ENCODE data around the gene CD47. TPM values are rescaled to one million over a fixed set of nuclear protein-coding genes. Genes with fewer than 3 reads are reported as not detected.

The CD47 gene
- total RNA-seq, 1 donor from 2014 or later, result 60.0 TPM

DNA sequence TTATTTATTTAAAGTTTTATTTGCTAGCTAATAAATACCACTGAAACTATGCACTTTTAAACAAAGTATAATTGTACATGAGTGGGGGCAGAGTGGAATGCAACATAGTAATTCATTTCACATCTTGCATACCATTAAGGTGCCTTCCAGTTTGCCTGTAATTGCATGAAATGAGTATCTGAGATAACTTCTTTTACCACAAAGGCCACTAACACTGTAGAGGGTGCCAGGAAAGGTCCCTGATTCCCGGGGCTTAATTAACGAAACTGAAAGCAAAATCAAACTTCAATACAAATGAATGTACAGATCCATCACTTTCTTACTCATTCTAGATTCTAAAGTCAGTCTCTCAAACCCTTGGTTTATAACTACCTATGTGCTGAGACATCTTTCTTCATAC lies 2.1 kb downstream of the CD47 start:
- peak overlapping the region; percentile 5 for H3K4me3 ChIP-seq (ENCODE audit: low read depth, low read length)
- FAIRE-seq (no peak), DNase-seq (ENCODE audit: low read depth) (peak; percentile 29)
- H3K27me3 ChIP-seq (ENCODE audit: control insufficient read depth, insufficient read depth, low read length), result no peaks in the 10 kb centered on the region
- TF ChIP-seq, protein P1, sequence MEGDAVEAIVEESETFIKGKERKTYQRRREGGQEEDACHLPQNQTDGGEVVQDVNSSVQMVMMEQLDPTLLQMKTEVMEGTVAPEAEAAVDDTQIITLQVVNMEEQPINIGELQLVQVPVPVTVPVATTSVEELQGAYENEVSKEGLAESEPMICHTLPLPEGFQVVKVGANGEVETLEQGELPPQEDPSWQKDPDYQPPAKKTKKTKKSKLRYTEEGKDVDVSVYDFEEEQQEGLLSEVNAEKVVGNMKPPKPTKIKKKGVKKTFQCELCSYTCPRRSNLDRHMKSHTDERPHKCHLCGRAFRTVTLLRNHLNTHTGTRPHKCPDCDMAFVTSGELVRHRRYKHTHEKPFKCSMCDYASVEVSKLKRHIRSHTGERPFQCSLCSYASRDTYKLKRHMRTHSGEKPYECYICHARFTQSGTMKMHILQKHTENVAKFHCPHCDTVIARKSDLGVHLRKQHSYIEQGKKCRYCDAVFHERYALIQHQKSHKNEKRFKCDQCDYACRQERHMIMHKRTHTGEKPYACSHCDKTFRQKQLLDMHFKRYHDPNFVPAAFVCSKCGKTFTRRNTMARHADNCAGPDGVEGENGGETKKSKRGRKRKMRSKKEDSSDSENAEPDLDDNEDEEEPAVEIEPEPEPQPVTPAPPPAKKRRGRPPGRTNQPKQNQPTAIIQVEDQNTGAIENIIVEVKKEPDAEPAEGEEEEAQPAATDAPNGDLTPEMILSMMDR (IDR thresholded peaks at IDR 0.05; ENCODE audit: insufficient read depth, low read length, severe bottlenecking), result no peak
- H3K36me3 ChIP-seq (ENCODE audit: control insufficient read depth, insufficient read depth, low read length), result no peaks in the 10 kb centered on the region

DNA sequence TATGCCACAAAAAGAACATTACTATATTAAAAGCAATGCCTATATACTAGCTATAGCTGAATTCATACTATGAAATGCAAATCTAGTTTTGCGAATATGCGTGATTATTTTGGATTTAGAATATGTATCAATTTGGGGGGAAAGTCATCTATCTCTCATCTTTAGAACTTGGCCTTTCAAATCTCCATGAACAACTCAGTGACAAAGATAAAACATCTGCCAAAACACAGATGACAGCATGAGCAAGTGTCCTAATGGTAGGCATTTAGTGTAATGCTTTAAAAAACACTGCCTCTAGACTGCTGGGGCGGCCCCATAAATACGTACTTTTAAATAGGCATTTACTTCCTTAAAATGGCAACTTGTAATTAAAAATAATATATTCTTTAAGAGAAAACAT lies 2.7 kb downstream of the CD47 start:
- TF ChIP-seq, protein P1 (IDR thresholded peaks at IDR 0.05; ENCODE audit: insufficient read depth, low read length, severe bottlenecking), result no peak
- Histone ChIP-seq H3K4me3 (ENCODE audit: low read depth, low read length) (no peak overlapping the region), H3K27me3 (ENCODE audit: control insufficient read depth, insufficient read depth, low read length) (no peaks in the 10 kb centered on the region), H3K36me3 (ENCODE audit: control insufficient read depth, insufficient read depth, low read length) (no peaks in the 10 kb centered on the region)
- DNase-seq (ENCODE audit: low read depth) (no peak), FAIRE-seq (no peak)

DNA sequence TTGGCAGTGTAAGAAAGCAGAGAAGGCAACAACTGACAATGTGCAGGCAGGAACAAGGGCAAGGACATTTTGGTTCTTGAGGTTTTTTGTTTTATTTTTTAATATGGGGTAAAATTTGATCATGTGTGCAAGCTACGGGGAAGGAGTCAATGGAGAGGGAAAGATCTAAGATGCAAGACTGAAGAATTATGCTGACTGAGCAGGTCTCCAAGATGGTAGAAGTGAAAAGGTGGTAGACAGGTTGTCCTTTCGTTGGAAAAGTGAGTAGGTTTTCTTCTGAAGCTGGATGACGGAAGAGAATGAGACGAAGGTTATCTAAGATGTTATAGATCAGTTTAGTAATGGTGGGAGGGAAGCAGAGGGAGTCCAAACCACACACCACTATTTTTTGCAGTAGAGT lies 4.2 kb downstream of the CD47 start:
- Histone ChIP-seq H3K36me3 (ENCODE audit: control insufficient read depth, insufficient read depth, low read length) (no peaks in the 10 kb centered on the region), H3K27me3 (ENCODE audit: control insufficient read depth, insufficient read depth, low read length) (no peaks in the 10 kb centered on the region), H3K4me3 (ENCODE audit: low read depth, low read length) (no peak overlapping the region)
- no peak for FAIRE-seq
- TF ChIP-seq, protein P1 (IDR thresholded peaks at IDR 0.05; ENCODE audit: insufficient read depth, low read length, severe bottlenecking), result no peak
- no peak for DNase-seq (ENCODE audit: low read depth)

DNA sequence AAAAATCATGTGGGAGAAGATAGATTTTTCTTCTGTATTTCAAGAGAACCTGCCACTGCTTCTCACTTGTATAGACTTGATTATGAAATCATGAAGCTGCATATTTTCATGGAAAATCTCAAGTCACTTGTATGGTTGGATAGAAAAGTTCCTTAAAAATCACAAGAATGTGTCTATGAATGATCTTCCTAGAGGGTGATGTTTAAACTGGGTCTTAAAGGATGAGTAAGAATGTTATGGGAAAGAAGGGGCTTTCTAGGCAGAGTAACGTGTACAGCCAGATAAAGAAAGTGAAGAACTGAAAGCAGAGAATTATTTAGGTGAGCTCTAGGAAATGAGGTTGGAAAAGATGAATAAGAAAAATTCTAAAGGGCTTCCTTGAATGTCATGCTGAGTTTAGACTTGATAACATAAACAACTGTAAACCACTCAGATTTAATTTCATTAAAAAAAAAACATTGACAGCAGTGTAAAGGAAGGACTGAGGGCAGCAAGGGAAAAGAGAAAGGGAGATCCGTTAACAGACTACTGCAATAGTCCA lies 5.0 kb downstream of the CD47 start:
- DNase-seq (ENCODE audit: low read depth), result no peak
- TF ChIP-seq, protein P1 (IDR thresholded peaks at IDR 0.05; ENCODE audit: insufficient read depth, low read length, severe bottlenecking), result no peak
- Histone ChIP-seq H3K36me3 (ENCODE audit: control insufficient read depth, insufficient read depth, low read length) (no peaks in the 10 kb centered on the region), H3K4me3 (ENCODE audit: low read depth, low read length) (no peak overlapping the region), H3K27me3 (ENCODE audit: control insufficient read depth, insufficient read depth, low read length) (no peaks in the 10 kb centered on the region)
- FAIRE-seq, result no peak

DNA sequence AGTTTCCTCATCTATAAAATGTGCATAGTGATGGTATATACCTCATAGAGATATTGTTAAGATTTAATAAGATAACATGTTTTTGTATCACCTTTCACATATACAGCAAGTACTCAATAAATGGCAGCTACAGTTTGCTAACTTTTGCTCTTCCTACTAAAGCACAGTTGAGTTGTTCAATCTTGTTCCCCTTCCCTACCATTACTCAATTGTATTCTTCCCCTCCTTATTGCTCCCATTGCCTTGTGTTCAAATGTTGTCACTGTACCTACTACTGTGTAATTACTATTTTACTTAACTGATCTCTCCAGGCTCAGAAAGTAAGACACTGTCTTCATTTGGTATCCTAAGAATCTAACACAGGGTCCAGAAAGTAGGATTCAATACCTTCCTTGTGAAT lies 5.5 kb downstream of the CD47 start:
- H3K4me3 ChIP-seq (ENCODE audit: low read depth, low read length), result no peak overlapping the region
- no peaks in the 10 kb centered on the region for H3K36me3 ChIP-seq (ENCODE audit: control insufficient read depth, insufficient read depth, low read length)
- FAIRE-seq, result no peak
- H3K27me3 ChIP-seq (ENCODE audit: control insufficient read depth, insufficient read depth, low read length), result no peaks in the 10 kb centered on the region
- no peak for DNase-seq (ENCODE audit: low read depth)
- TF ChIP-seq, protein P1 (IDR thresholded peaks at IDR 0.05; ENCODE audit: insufficient read depth, low read length, severe bottlenecking), result no peak

DNA sequence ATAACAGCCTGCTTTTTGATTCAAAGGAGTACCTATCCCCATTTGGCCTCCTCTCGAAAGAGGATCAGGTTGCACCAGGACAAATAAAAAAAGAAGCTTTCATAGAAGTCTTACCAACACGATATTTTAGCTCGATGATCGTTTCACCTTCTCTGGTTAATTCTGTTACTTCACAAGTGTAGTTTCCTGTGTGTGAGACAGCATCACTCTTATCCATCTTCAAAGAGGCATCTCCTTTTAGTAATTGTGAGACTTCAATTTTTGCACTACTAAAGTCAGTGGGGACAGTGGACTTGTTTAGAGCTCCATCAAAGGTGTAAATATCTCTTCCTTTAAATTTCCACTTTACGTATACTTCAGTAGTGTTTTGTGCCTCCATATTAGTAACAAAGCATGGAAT lies 11.0 kb downstream of the CD47 start:
- TF ChIP-seq, protein P1 (IDR thresholded peaks at IDR 0.05; ENCODE audit: insufficient read depth, low read length, severe bottlenecking), result no peak
- DNase-seq (ENCODE audit: low read depth), result no peak
- Histone ChIP-seq H3K4me3 (ENCODE audit: low read depth, low read length) (no peak overlapping the region), H3K36me3 (ENCODE audit: control insufficient read depth, insufficient read depth, low read length) (no peaks in the 10 kb centered on the region), H3K27me3 (ENCODE audit: control insufficient read depth, insufficient read depth, low read length) (no peaks in the 10 kb centered on the region)
- FAIRE-seq, result no peak
